CD4-positive, alpha-beta T cell (primary cell): Measurements from ENCODE around the gene STRA8. TPM values are rescaled to one million over a fixed set of nuclear protein-coding genes. Genes with fewer than 3 reads are reported as not detected.

Experiments used
- ATAC-seq: fragments of 200-7000 bp; cut with Tn5 transposase; one replicate; pipeline ENCODE4 v1.10.0; 2022; ENCODE audit warnings: mild to moderate bottlenecking; ENCODE audit not compliant: poor library complexity
- CTCF ChIA-PET: fragments of 350-600 bp; sonication (Branson Sonifier 250); formaldehyde crosslinking; loops from one replicate; lab custom pipeline; 2021; ENCODE audit warnings: antibody characterized with exemption, inconsistent platforms; lab: Charles Lee
- POLR2A ChIA-PET: fragments of 350-600 bp; sonication (Branson Sonifier 250); formaldehyde crosslinking; loops from one replicate; lab custom pipeline; 2021; ENCODE audit warnings: antibody characterized with exemption, inconsistent platforms; lab: Charles Lee
- DNase-seq, 14 experiments: peaks; one replicate each; pipeline ENCODE4 v3.0.0-alpha.2; 2013 to 2020; ENCODE audit warnings: mixed read lengths in 2 of 14
- H3K27ac ChIP-seq, 2 donors: one replicate each; pipeline versions ENCODE4 v1.5.1 to v1.7.0; 2013; ENCODE audit warnings: low read length in 2 of 2, low read depth in 1 of 2, mild to moderate bottlenecking in 1 of 2
- H3K27me3 ChIP-seq, 2 experiments: 1 replicate in 1 of 2; 2 replicates in 1 of 2; pipeline versions ENCODE4 v1.6.1 to v1.7.0; 2013; ENCODE audit warnings: low read length in 2 of 2, control low read depth in 1 of 2, mild to moderate bottlenecking in 1 of 2, moderate library complexity in 1 of 2; ENCODE audit not compliant: insufficient read depth in 2 of 2, control insufficient read depth in 1 of 2
- H3K36me3 ChIP-seq: one replicate; pipeline ENCODE4 v1.6.1; 2013; ENCODE audit warnings: low read length, control low read depth; ENCODE audit not compliant: insufficient read depth
- H3K4me1 ChIP-seq: one replicate; pipeline ENCODE4 v1.6.1; 2013; ENCODE audit warnings: low read length, control low read depth; ENCODE audit not compliant: insufficient read depth
- H3K4me3 ChIP-seq: one replicate; pipeline ENCODE4 v1.5.1; 2013; ENCODE audit warnings: mild to moderate bottlenecking, low read length, moderate library complexity
- H3K9me3 ChIP-seq, 2 experiments: 1 replicate in 1 of 2; 2 replicates in 1 of 2; pipeline versions ENCODE4 v1.6.1 to v1.7.0; 2013; ENCODE audit warnings: low read length in 2 of 2, mild to moderate bottlenecking in 2 of 2, control low read depth in 1 of 2, moderate library complexity in 1 of 2; ENCODE audit not compliant: control insufficient read depth in 1 of 2, insufficient read depth in 1 of 2
- H3K27ac Mint-ChIP-seq: one replicate; pipeline ENCODE4 v1.8.0; 2020; ENCODE audit warnings: mixed read lengths
- H3K27me3 Mint-ChIP-seq: one replicate; pipeline ENCODE4 v1.8.0; 2021; ENCODE audit warnings: mixed read lengths
- H3K36me3 Mint-ChIP-seq: one replicate; pipeline ENCODE4 v1.8.0; 2021; ENCODE audit warnings: low read depth, mixed read lengths
- H3K4me1 Mint-ChIP-seq: one replicate; pipeline ENCODE4 v1.8.0; 2021; ENCODE audit warnings: low read depth, mixed read lengths
- H3K4me3 Mint-ChIP-seq: one replicate; pipeline ENCODE4 v1.8.0; 2020; ENCODE audit warnings: mild to moderate bottlenecking, mixed read lengths
- H3K9me3 Mint-ChIP-seq: one replicate; pipeline ENCODE4 v1.8.0; 2020; ENCODE audit warnings: mixed read lengths
- CTCF ChIP-seq: fragments of 200-600 bp; IDR thresholded peaks from one replicate; pipeline ENCODE4 v1.8.0; 2022; ENCODE audit warnings: antibody characterized with exemption, mild to moderate bottlenecking
- intact Hi-C, 2 experiments: fragments of 100-400 bp; cut with DNase I in 1 of 2; cut with micrococcal nuclease in 1 of 2; formaldehyde crosslinking; loops; one replicate each; pipeline versions ENCODE4 v1.15.1 to v1.9.0; 2023 to 2025; cut with DNase I, micrococcal nuclease
- total RNA-seq, 174 experiments: library from RNA in 2 of 174; stranded (reverse) in 2 of 174; gene quantifications; one replicate each; pipeline ENCODE4 v1.2.3 and lab custom pipeline; 2021 to 2026

The STRA8 gene
- total RNA-seq, 2 experiments from 2014 or later: not detected

- H3K4me3 Mint-ChIP-seq: no peak overlapping the region
- DNase-seq: no peak
These were observed 6.8 kb downstream of the STRA8 start for GRCh38 chr7:135240441-135240840.

GRCh38 chr7:135242096-135242684 is 8.6 kb downstream of the STRA8 start:
- Mint-ChIP-seq H3K27me3 (peaks cover 9% of the 10 kb centered on the region), H3K9me3 (no peaks in the 10 kb centered on the region), H3K27ac (no peak overlapping the region), H3K4me1 (no peaks in the 10 kb centered on the region), H3K36me3 (no peaks in the 10 kb centered on the region), H3K4me3 (no peak overlapping the region)
- no peaks in the 10 kb centered on the region for H3K4me1 ChIP-seq
- no peak overlapping the region for H3K4me3 ChIP-seq
- H3K27me3 ChIP-seq: no peaks in the 10 kb centered on the region
- intact Hi-C loops: no loop called here
- peaks cover 0 to 5% of the 10 kb centered on the region in 2 experiments for H3K9me3 ChIP-seq
- no peak overlapping the region for H3K27ac ChIP-seq
- ChIA-PET POLR2A (no interaction called here), CTCF (no interaction called here)
- no peak for TF ChIP-seq CTCF
- H3K36me3 ChIP-seq: no peaks in the 10 kb centered on the region
- ATAC-seq: no peak
- no peak for DNase-seq

More at GRCh38 chr7:135240441-135240840, 6.8 kb downstream of the STRA8 start:
- Histone ChIP-seq H3K27me3 (no peaks in the 10 kb centered on the region), H3K9me3 (peaks cover 0 to 5% of the 10 kb centered on the region in 2 experiments), H3K36me3 (no peaks in the 10 kb centered on the region), H3K27ac (no peak overlapping the region), H3K4me1 (no peaks in the 10 kb centered on the region), H3K4me3 (no peak overlapping the region)
- H3K4me1 Mint-ChIP-seq: no peaks in the 10 kb centered on the region
- no peaks in the 10 kb centered on the region for H3K9me3 Mint-ChIP-seq
- no peak overlapping the region for H3K27ac Mint-ChIP-seq
- H3K27me3 Mint-ChIP-seq: peaks cover 9% of the 10 kb centered on the region
- H3K36me3 Mint-ChIP-seq: no peaks in the 10 kb centered on the region
- intact Hi-C loops: no loop called here
- ATAC-seq: no peak
- ChIA-PET POLR2A (no interaction called here), CTCF (no interaction called here)
- no peak for TF ChIP-seq CTCF

GRCh38 chr7:135245226-135246190 is 11.9 kb downstream of the STRA8 start:
- DNase-seq (no peak), ATAC-seq (no peak)
- Histone ChIP-seq H3K9me3 (peaks cover 0 to 5% of the 10 kb centered on the region in 2 experiments), H3K4me1 (no peaks in the 10 kb centered on the region), H3K27ac (no peak overlapping the region), H3K27me3 (no peaks in the 10 kb centered on the region), H3K4me3 (no peak overlapping the region), H3K36me3 (no peaks in the 10 kb centered on the region)
- ChIA-PET POLR2A (no interaction called here), CTCF (no interaction called here)
- peaks cover 9% of the 10 kb centered on the region for H3K27me3 Mint-ChIP-seq
- no peaks in the 10 kb centered on the region for H3K9me3 Mint-ChIP-seq
- H3K27ac Mint-ChIP-seq: no peak overlapping the region
- no peaks in the 10 kb centered on the region for H3K36me3 Mint-ChIP-seq
- no peaks in the 10 kb centered on the region for H3K4me1 Mint-ChIP-seq
- no peak overlapping the region for H3K4me3 Mint-ChIP-seq
- intact Hi-C loops: no loop called here
- no peak for TF ChIP-seq CTCF
